HL-60/S4 (cell line): ENCODE results near the gene SCAMP5.

Experiments
- in situ Hi-C: fragments of 300-500 bp; cut with MboI; formaldehyde crosslinking; loops from 2 replicates; pipeline ENCODE4 v1.14.3; 2022; ENCODE audit warnings: low sequenced_read_pairs

Gene SCAMP5

GRCh38 chr15:75063338-75063737, 68.0 kb downstream of the SCAMP5 start:
- in situ Hi-C loops, result no loop called here

DNA sequence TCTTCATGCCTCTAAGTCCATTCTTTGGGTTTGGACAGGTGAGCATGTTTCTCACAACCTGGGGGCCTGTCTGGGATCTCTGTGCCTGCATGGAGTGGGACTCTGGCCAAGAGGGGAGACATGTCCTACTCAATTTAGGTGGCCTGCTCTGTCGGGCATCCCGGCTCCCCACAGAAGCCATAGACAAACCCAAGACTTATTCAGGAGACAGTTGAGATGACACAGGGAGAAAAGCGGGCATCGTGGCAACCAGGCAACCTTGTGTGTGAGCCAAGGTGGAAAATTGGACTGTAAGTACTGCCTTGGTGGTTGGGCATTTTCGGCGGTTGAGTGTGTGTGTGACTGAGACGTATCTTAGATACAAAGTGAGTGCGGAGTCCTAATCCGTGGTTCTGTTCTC, 68.5 kb downstream of the SCAMP5 start:
- in situ Hi-C loops, result no loop called here

- in situ Hi-C loops, result no loop called here
These were observed 69.5 kb downstream of the SCAMP5 start for GRCh38 chr15:75064846-75065245.

GRCh38 chr15:75065467-75065850, 70.1 kb downstream of the SCAMP5 start:
- in situ Hi-C loops, result no loop called here

DNA sequence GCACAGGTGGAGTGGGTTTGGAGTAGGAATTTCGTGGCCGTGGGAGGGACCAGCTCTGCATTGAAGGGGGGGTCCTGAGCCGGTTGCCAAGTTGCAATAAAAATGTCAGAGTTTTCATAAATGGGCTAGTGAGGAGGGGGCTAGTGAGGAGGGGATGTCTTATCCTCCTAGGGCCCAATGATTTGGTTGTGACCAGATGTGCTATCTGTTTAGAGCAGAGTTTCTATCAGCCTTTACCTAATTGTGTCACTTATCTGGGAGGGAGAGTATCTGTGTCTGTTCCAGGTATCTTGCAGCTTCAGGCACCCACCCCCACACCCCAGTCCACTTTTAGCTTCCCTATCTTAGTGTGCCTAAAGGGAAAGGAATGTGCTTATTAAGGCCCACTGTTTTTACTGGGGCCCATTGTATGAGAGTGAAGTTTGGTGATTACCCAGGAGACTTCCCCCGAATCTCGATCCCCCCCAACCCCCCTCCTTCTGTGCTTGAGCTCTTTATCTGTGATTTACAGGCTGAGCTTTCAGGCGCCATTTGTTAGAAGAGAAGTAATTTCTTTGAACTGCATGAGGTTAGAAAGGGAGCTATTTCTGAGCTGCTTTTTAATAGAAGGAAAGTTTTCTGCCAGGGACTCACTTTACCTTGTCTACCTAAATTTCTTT, 70.6 kb downstream of the SCAMP5 start:
- in situ Hi-C loops, result no loop called here

GRCh38 chr15:75067123-75067830, 71.9 kb downstream of the SCAMP5 start:
- in situ Hi-C loops, result no loop called here

GRCh38 chr15:75068748-75069147, 73.4 kb downstream of the SCAMP5 start:
- in situ Hi-C loops, result no loop called here

GRCh38 chr15:75069301-75069925, 74.0 kb downstream of the SCAMP5 start:
- in situ Hi-C loops, result no loop called here

DNA sequence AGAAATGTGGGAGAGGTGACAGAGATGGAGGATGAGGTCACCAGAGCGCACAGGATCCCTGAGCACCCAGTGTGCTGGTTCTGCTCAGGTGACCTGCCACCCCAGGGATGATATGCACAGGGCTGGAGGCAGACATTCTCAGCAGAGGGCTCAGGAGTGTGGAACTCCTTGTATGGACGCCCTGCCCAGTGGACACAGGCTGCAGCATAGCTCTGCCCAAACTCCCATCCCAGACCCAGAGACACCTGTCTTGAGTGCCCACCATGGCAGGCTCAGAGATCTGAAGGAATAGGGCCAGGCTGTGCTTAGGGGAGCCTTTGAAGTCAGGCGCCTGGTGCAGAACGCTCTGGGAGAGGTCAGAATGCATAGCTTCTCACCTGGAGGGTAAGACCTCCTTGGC, 75.3 kb downstream of the SCAMP5 start:
- in situ Hi-C loops, result no loop called here
